HG03558 (cell line): ENCODE measurements around the gene AP1S1.
"Not testable (repeated sequence)": the region's sequence is repeated elsewhere in the genome, so short reads cannot be mapped to it uniquely, and the experiment has no call there.

Source experiments
- ATAC-seq: cut with Tn5 transposase; IDR thresholded peaks from one replicate; pipeline ENCODE4 v1.9.1; 2021; ENCODE audit warnings: moderate number of reproducible peaks; ENCODE audit not compliant: unreplicated experiment; ENCODE audit errors: extremely low read depth

Gene AP1S1

DNA sequence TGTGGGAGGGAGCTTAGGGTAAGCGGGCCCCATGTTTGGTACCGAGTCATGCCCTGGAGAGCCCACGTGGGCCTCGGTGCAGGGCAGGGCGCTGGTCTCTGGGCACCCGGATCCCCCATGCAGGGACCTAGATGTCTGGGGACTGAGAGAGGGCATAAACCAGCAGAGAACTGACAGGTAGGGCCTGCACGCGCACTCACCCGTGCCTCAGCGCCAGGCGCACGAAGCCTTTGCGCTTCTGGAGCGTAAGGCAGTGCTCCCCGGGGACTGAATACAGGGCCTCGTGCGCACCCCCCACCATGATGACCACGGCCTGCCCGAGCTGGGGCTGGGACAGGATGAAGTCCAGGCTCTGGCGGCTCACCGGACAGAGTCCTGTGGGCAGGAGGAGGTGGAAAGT is 43.7 kb downstream of the AP1S1 start:
- ATAC-seq: no peak

DNA sequence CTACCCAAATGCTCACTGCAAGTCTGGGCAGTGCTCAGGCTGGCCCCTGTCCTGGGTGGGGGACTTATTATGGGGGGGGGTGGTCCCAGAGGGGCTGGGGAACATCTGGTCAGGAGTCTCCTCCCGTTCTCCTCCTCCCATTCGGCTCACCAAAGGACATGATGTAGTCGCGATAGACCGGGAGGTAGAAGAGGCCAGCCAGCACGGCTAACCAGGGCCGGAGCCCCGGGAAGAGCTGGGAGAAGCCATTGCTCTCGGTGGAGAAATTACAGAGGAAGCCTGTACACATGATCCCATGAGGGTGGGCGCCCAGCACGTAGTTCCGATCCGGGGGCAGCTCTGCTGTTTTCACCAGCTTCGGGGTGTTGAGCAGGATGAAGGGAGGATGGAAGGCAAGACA is 44.2 kb downstream of the AP1S1 start:
- ATAC-seq: no peak

DNA sequence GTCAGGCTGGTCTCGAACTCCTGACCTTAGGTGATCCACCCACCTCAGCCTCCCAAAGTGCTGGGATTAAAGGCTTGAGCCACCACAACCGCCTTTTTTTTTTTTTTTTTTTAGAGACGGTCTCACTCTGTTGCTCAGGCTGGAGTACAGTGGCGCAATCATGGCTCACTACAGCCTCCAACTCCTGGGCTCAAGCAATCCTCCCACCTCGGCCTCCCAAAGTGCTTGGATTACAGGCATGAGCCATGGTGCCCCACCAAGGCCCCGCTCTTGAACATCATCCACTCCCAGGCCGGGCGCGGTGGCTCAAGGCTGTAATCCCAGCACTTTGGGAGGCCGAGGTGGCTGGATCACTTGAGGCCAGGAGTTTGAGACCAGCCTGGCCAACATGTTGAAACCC is 45.2 kb downstream of the AP1S1 start:
- ATAC-seq: not testable (repeated sequence)

DNA sequence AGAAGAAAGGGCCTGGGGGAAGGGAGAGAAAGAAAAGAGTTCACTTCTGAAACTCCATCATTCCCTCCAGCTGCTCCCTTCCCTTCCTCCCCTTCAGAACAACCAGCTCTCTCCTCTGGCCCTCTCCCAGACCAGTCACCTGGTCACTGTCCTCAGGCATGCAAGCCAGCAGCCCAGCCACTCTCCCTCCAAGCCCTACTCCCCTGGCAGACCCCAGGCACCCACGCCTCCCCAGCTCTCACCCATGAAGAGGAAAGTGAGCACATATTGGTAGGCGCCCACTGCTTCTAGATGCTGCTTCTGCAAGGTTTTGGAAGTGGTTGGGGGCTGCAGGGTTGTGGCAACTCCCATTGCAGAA is 46.2 kb downstream of the AP1S1 start:
- no peak for ATAC-seq

DNA sequence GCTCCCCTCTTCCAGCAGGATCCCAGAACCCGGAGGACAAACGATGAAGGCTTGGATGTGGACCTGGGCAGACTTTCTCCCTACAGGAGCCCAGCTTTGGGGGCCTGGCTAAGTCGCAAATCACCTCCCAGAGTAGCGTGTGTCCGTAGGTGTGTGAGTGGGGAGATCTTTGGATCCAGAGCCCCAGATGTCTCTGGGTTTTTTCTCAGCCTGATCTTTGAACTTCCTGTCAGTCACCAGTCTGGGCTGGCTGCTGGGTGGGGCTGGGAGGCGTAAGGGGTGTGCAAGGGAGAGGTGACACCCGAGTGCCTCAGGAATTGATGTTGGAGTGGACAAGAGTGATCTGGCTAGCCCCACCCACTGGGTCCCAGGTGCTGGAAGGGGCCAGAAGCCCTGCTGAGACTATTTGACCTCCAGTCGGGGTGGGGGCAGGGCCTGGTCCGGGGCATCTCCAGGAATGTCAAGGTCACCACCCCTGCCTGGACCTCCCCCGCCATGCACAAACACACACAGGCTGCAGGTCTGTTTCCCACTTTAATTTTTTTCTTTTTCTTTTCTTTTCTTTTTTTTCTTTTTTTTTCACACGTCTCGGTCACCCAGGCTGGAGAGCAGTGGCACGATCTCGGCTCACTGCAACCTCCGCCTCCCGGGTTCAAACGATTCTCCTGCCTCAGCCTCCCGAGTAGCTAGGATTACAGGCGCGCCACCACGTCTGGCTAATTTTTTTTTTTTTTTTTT is 46.8 kb downstream of the AP1S1 start, which contains the start of gene MOGAT3:
Gene MOGAT3 (minus strand): TSS at position 175 of the 738 bp plus-strand sequence. CDS start 182 bp downstream, outside the sequence.
- no peak for ATAC-seq

DNA sequence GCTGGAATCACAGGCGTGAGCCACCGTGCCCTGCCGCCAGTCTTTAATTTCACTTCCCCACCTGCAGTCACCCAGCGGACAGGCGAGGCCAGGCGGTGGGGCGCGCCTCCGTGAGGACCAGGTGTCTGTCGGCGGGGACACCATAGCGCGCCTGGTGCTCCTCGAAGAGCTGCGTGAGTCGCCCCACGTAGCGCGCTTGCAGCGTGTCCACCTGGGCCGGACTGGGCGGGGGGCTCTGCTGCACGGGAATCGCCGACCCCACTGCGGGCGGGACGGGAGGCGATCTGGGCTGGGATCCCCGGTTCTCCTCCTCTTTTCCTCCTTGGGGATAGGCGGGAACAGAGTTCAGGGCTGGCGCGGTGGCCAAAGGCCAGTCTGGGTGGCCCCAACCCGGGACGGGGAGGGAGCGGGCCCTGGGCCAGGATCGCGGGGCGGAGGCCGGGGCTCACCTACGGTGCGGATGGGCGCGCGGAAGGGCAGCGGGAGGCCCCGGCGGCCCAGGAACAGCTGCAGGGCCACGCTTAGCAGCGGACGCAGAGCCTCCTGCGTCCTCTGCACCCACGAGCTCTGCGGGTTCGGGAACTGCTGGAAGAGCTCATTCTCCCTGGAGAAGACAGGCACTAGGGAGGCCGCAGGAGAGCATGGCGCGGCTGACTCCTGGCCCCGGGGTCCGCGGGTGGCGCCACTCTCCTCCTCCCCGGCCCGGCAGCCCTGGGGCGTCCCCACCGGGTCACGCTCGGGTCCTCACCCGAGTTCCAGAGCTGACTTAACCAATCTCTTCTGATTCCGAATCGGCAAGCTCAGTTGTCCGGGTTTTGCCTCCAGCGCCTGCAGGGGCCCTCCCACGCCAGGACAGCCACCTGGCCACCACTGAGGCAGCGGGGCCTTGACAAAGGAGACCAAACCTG is 47.7 kb downstream of the AP1S1 start:
- no peak for ATAC-seq

DNA sequence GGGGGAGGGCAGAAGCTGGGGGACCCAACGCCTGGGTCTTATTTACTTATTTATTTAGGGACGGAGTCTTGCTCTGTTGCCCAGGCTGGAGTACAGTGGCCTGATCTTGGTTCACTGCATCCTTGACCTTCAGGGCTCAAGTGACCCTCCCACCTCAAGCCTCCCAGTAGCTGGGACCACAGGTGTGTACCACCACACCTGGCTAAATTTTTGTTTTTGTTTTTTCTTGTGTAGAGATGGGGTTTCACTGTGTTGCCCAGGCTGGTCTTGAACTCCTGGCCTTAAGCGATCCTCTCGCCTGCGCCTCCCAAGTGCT is 48.3 kb downstream of the AP1S1 start:
- ATAC-seq: no peak

DNA sequence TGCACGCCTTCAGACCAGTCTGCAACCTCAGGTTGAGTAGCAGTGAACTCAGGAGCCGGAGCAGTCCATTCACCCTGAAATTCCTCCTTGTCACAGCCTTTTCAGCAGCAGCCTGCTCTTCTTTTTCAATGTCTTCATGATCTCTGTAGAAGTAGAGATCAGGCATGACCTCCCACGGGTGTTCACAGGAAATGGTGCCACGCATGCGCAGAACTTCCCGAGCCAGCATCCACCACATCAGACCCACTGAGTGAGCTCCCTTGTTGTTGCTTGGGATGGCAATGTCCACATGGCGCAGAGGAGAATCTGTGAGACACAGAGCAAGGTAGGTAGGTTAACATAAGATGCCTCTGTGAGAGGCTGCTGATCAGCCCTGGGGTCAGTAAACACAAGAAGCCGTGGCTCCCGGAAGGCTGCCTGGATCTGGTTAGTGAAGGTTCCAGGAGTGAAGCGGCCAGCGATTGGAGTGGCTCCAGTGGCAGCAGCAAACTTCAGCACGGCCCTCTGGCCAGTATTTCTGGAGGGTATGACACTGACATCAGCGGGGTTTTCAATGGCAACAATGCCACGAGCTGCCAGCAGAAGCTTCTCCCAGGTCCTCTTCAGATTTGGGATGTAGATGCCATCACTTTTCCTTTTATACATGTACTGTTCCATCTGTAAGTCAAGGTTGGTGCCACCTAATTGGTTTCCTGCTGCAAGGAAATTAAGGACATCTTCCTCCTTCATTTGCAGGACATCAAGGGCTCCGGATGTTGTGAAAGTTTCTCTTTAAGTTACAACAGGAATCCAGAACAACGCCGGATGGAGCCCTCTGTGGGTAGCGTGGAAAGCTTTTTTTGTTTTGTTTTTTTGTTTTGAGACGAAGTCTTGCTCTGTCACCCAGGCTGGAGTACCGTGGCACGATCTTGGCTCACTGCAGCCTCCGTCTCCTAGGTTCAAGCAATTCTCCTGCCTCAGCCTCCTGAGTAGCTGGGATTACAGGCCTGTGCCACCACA is 49.8 kb downstream of the AP1S1 start:
- ATAC-seq: not testable (repeated sequence)

DNA sequence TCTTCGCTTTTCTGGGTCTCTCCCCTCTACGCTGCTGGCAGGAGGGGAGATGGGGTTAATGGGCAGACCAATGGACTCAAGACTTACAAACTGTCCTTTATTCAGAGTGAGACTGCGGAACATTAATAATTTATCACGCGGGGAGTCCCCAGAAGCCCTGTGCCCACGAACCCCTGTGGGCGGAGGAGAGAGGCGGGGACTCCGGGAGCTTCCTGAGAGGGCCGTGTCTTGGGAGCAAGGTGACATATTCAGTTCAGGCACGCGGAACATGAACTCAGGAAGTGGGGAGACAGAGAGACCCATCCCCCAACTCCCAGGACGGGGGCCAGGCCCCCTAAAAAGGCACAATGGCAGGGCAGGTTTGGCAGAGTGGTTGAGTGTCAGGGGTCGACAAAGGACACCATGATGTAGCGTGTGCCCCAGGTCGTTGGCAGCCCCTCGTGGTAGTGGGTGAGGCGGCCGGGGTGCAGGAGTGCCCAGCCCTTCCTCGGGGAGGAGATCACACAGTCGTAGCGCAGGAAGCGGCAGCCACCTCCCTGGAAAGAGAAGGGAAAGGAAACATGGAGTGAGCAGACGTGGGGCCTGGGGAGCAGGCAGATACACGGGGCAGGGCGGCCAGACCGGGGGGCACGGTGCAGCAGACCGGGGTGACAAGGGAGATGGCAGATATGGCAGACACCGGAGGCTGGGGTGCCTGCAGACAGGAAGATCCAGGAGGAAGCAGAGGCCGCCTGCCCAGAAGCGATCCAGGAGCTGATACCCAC is 51.8 kb downstream of the AP1S1 start:
- no peak for ATAC-seq

DNA sequence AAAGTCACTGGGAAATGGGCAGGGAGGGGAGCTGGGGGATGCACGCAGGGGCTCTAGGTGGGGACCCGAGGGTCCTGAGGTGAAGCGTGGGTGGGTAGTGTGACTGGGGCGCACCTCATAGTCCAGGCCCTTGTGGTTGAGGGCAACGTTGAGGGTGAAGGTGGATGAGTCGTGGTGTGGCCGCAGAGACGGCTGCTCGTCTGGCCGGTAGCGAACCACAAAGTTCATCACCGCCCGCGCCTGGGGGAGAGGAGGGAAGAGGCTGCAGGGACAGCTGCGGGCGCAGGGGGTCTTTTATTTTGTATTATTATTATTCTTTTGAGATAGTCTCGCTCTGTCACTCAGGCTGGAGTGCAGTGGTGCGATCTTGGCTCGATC is 52.4 kb downstream of the AP1S1 start:
- no peak for ATAC-seq

DNA sequence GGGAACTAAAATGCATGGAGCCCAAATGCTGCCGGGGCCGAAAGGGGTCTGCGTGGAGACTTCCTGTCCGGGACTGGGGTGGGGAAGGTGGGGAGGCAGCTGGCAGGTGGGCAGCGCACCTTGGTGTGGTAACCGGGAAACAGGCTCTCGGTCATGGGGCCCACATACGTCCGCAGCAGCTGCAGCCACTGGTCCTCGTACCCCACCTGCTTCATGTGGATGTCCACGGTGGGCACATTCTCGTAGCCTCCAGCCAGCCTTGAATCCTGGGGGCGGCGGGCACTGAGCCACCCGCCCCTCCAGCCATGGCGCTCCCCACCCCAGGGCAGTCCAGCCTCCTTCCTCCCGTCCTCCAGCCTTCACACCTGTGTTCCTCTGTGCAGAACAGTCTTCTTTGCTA is 53.2 kb downstream of the AP1S1 start:
- ATAC-seq: no peak

DNA sequence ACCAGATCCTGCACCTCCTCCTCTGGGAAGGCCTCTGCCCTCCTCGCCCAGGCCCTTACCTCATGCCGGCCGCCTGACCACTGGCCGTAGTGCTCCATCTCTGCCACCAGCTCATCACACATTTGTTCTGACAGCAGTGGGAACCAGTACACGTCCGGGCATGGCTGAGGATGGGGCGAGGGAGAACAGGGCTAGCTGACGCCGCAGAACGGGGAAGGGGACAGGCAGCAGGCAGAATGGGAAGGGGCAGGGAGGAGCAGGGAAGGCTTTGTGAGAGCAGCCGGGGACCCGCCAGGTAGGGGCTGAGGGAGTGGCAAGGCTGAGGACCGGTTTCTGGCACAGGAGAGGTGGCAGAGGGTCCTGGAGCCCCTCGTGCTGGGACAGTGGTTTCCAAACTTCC is 54.5 kb downstream of the AP1S1 start:
- ATAC-seq: no peak

DNA sequence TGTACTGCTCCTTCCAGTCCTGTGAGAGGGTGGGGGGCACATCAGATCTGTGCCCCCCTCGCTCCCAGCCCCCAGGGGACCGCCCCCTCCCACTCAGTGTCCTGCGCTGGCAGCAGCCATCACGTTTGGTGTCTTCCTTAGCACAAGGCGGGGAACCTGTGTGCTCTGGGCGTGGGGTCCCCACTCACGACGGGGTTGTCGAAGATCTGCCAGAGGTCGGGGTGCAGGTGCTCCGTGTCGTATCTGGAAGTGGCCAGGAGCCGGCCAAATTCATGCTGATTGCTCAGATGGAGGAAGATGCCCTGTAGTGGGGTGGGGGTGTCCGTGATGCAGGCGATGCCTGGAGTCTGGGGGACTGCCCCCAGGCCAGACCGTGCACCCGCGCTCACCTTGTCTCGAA is 55.9 kb downstream of the AP1S1 start:
- no peak for ATAC-seq
